Testis (tissue), 2 donors: ENCODE data around the gene CTDSPL.

Experiments used
- CTCF ChIP-seq, 3 experiments: fragments of 450-650 bp in 2 of 3; fragments of 200-600 bp in 1 of 3; sonication (generic) in 1 of 3; IDR thresholded peaks; one replicate each; pipeline ENCODE4 v1.5.1; 2016 to 2019; ENCODE audit warnings: antibody characterized with exemption in 3 of 3, mild to moderate bottlenecking in 2 of 3, moderate library complexity in 1 of 3
- POLR2A ChIP-seq: fragments of 450-650 bp; IDR thresholded peaks from one replicate; pipeline ENCODE4 v1.6.1; 2017; ENCODE audit warnings: antibody characterized with exemption, mild to moderate bottlenecking, moderate library complexity

GRCh38 chr3:38031022-38031994 lies 169.6 kb downstream of the CTDSPL start:
- TF ChIP-seq POLR2A, result no peak
- TF ChIP-seq CTCF (IDR thresholded peaks at IDR 0.05), result no peak
